Measurements from ENCODE around the gene KCTD3. TPM values are rescaled to one million over a fixed set of nuclear protein-coding genes. Genes with fewer than 3 reads are reported as not detected.
A peak's percentile ranks its signal among the peaks of the same experiment; 100 is the strongest.

The KCTD3 gene
- total RNA-seq, 1 experiment from 2014 or later, result 52.8 TPM

DNA sequence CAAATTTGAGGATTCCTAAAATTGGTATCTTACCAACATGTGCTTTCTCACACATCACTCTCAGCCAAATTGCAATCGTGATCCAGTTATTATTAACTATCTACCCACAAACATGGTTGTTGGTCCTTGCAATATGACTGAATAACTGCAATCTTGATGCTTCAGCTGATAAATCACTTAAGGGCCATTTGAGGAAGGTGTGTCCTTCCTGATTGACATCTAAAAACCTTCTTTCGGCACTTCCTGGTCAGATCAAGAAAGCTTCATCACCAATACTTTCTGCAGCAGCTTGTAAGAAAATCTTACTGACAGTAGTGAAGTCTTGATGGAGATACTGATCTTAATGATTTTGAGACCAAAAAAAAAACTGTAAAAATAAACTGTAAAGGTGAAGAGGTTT lies 48.5 kb upstream of the KCTD3 start:
- no peak overlapping the region for H3K27ac ChIP-seq (ENCODE audit: low read length)
- H3K4me1 ChIP-seq (ENCODE audit: insufficient read depth, low read length), result peaks cover 14% of the 10 kb centered on the region
- no peaks in the 10 kb centered on the region for H3K79me2 ChIP-seq (ENCODE audit: low read length)
- intact Hi-C loops (cut with micrococcal nuclease), result loop anchor here (5.0 to 10.0 kb wide), 2 partner anchors 246 to 614 kb away; no protein-coding TSS in a partner anchor
- no peak overlapping the region for H2AFZ ChIP-seq (ENCODE audit: low read length)
- no TSS peak for BruUV-seq (replicated peaks)
- H3K36me3 ChIP-seq (ENCODE audit: low read depth, low read length), result no peaks in the 10 kb centered on the region
- H3K9me3 ChIP-seq (ENCODE audit: low read length), result no peaks in the 10 kb centered on the region
- POLR2A ChIA-PET (ENCODE audit: unreplicated experiment), result no interaction called here
- H3K4me2 ChIP-seq (ENCODE audit: low read length), result no peak overlapping the region
- no peaks in the 10 kb centered on the region for H3K9me2 ChIP-seq (replicated peaks; ENCODE audit: low read length)
- no peak for DNase-seq
- no peak for TF ChIP-seq EZH2phosphoT487 (IDR thresholded peaks at IDR 0.05; ENCODE audit: borderline replicate concordance, low read length)
- TF ChIP-seq EZH2 (IDR thresholded peaks at IDR 0.05; ENCODE audit: low read length, unreplicated experiment), result no peak
- TF ChIP-seq CTCF (conservative IDR thresholded peaks at IDR 0.05; ENCODE audit: low read depth, low read length), result no peak
- H3K4me3 ChIP-seq (ENCODE audit: low read length), result no peak overlapping the region
- CTCF ChIA-PET, result interaction anchor here (1.2 kb wide), 1 partner anchor 371 kb away, joined by 8 read pairs; no protein-coding TSS in a partner anchor
- H4K20me1 ChIP-seq (ENCODE audit: low read length), result no peaks in the 10 kb centered on the region
- H3K9ac ChIP-seq (ENCODE audit: low read length), result no peak overlapping the region
- no peaks in the 10 kb centered on the region for H3F3A ChIP-seq (ENCODE audit: low read length, unreplicated experiment)
- ATAC-seq, result no peak
- no peaks in the 10 kb centered on the region for H3K27me3 ChIP-seq (ENCODE audit: low read length)

GRCh38 chr1:215521279-215521678 lies 45.8 kb upstream of the KCTD3 start:
- H3K4me2 ChIP-seq (ENCODE audit: low read length), result no peak overlapping the region
- H3K4me3 ChIP-seq (ENCODE audit: low read length), result no peak overlapping the region
- no peaks in the 10 kb centered on the region for H4K20me1 ChIP-seq (ENCODE audit: low read length)
- no peaks in the 10 kb centered on the region for H3K9me3 ChIP-seq (ENCODE audit: low read length)
- no peak overlapping the region for H2AFZ ChIP-seq (ENCODE audit: low read length)
- TF ChIP-seq CTCF (conservative IDR thresholded peaks at IDR 0.05; ENCODE audit: low read depth, low read length) (no peak), EZH2phosphoT487 (IDR thresholded peaks at IDR 0.05; ENCODE audit: borderline replicate concordance, low read length) (no peak), EZH2 (IDR thresholded peaks at IDR 0.05; ENCODE audit: low read length, unreplicated experiment) (no peak)
- no peaks in the 10 kb centered on the region for H3K9me2 ChIP-seq (replicated peaks; ENCODE audit: low read length)
- ATAC-seq, result no peak
- no peaks in the 10 kb centered on the region for H3K36me3 ChIP-seq (ENCODE audit: low read depth, low read length)
- DNase-seq, result no peak
- ChIA-PET CTCF (no interaction called here), POLR2A (ENCODE audit: unreplicated experiment) (no interaction called here)
- no peak overlapping the region for H3K27ac ChIP-seq (ENCODE audit: low read length)
- H3K4me1 ChIP-seq (ENCODE audit: insufficient read depth, low read length), result peaks cover 14% of the 10 kb centered on the region
- BruUV-seq (replicated peaks), result no TSS peak
- intact Hi-C loops (cut with micrococcal nuclease), result no loop called here
- H3K9ac ChIP-seq (ENCODE audit: low read length), result no peak overlapping the region
- H3F3A ChIP-seq (ENCODE audit: low read length, unreplicated experiment), result no peaks in the 10 kb centered on the region
- H3K79me2 ChIP-seq (ENCODE audit: low read length), result no peaks in the 10 kb centered on the region
- H3K27me3 ChIP-seq (ENCODE audit: low read length), result no peaks in the 10 kb centered on the region

GRCh38 chr1:215523128-215523861 lies 43.8 kb upstream of the KCTD3 start:
- TF ChIP-seq EZH2 (IDR thresholded peaks at IDR 0.05; ENCODE audit: low read length, unreplicated experiment) (no peak), CTCF (conservative IDR thresholded peaks at IDR 0.05; ENCODE audit: low read depth, low read length) (peak; percentile 78), EZH2phosphoT487 (IDR thresholded peaks at IDR 0.05; ENCODE audit: borderline replicate concordance, low read length) (no peak)
- Histone ChIP-seq H2AFZ (ENCODE audit: low read length) (no peak overlapping the region), H3K4me1 (ENCODE audit: insufficient read depth, low read length) (no peaks in the 10 kb centered on the region), H4K20me1 (ENCODE audit: low read length) (no peaks in the 10 kb centered on the region), H3K27me3 (ENCODE audit: low read length) (no peaks in the 10 kb centered on the region), H3K9me2 (replicated peaks; ENCODE audit: low read length) (no peaks in the 10 kb centered on the region), H3K79me2 (ENCODE audit: low read length) (no peaks in the 10 kb centered on the region), H3K4me3 (ENCODE audit: low read length) (no peak overlapping the region), H3K9ac (ENCODE audit: low read length) (no peak overlapping the region), H3K9me3 (ENCODE audit: low read length) (no peaks in the 10 kb centered on the region), H3K36me3 (ENCODE audit: low read depth, low read length) (no peaks in the 10 kb centered on the region), H3K27ac (ENCODE audit: low read length) (no peak overlapping the region), H3F3A (ENCODE audit: low read length, unreplicated experiment) (no peaks in the 10 kb centered on the region), H3K4me2 (ENCODE audit: low read length) (no peak overlapping the region)
- CTCF ChIA-PET, result interaction anchor here (0.6 to 1.8 kb wide), 7 partner anchors 280 to 717 kb away, joined by 3 to 13 read pairs (median 4); no protein-coding TSS in a partner anchor
- POLR2A ChIA-PET (ENCODE audit: unreplicated experiment), result interaction anchor here (0.7 kb wide), 1 partner anchor 870 kb away, joined by 6 read pairs; no protein-coding TSS in a partner anchor
- peak; percentile 39; the same call in 1 of the 2 replicates for ATAC-seq
- peak; percentile 70 for DNase-seq
- BruUV-seq (replicated peaks), result no TSS peak
- intact Hi-C loops (cut with micrococcal nuclease), result loop anchor here (1.0 kb wide), 2 partner anchors 342 to 714 kb away; no protein-coding TSS in a partner anchor

Data from PC-3 (cell line).